HG02885 (cell line): Measurements from ENCODE around the gene TUBA3C.
"Not testable (repeated sequence)": the region's sequence is repeated elsewhere in the genome, so short reads cannot be mapped to it uniquely, and the experiment has no call there.

Source experiments
- ATAC-seq: cut with Tn5 transposase; IDR thresholded peaks from one replicate; pipeline ENCODE4 v1.9.1; 2021; ENCODE audit warnings: mild to moderate bottlenecking; ENCODE audit not compliant: unreplicated experiment, poor library complexity

Gene TUBA3C

GRCh38 chr13:19181621-19182485, at the start of gene TUBA3C:
Gene TUBA3C, minus strand, starts transcription at chr13:19181824. Its CDS starts 77 bp downstream, at chr13:19181747.
- ATAC-seq, result no peak

- not testable (repeated sequence) for ATAC-seq
These were observed 25.8 kb upstream of the TUBA3C start for GRCh38 chr13:19207413-19207812.

- ATAC-seq, result not testable (repeated sequence)
These were observed 11.0 kb upstream of the TUBA3C start for GRCh38 chr13:19192622-19193021.

- not testable (repeated sequence) for ATAC-seq
These were observed 8.3 kb upstream of the TUBA3C start for GRCh38 chr13:19189911-19190310.

GRCh38 chr13:19189368-19189767, 7.7 kb upstream of the TUBA3C start:
- not testable (repeated sequence) for ATAC-seq

GRCh38 chr13:19185865-19186645, 4.4 kb upstream of the TUBA3C start:
- no peak for ATAC-seq

GRCh38 chr13:19185086-19185864, 3.7 kb upstream of the TUBA3C start:
- no peak for ATAC-seq

GRCh38 chr13:19184176-19184575, 2.6 kb upstream of the TUBA3C start:
- no peak for ATAC-seq

GRCh38 chr13:19183676-19184075, 2.1 kb upstream of the TUBA3C start:
- no peak for ATAC-seq

GRCh38 chr13:19182536-19182935, 912 bp upstream of the TUBA3C start:
- ATAC-seq, result no peak

GRCh38 chr13:19181021-19181620, 503 bp downstream of the TUBA3C start:
- ATAC-seq, result no peak

GRCh38 chr13:19179916-19180315, 1.7 kb downstream of the TUBA3C start:
- no peak for ATAC-seq

GRCh38 chr13:19178901-19179593, 2.6 kb downstream of the TUBA3C start:
- ATAC-seq, result no peak

- not testable (repeated sequence) for ATAC-seq
These were observed 4.4 kb downstream of the TUBA3C start for GRCh38 chr13:19176981-19177776.

GRCh38 chr13:19173752-19174151, 7.9 kb downstream of the TUBA3C start:
- no peak for ATAC-seq

- no peak for ATAC-seq
These were observed 9.0 kb downstream of the TUBA3C start for GRCh38 chr13:19172647-19173030.

- no peak for ATAC-seq
These were observed 9.5 kb downstream of the TUBA3C start for GRCh38 chr13:19172007-19172646.

- ATAC-seq, result no peak
These were observed 10.1 kb downstream of the TUBA3C start for GRCh38 chr13:19171563-19171962.
